HepG2 (cell line): ENCODE results near the gene RAPGEF5.

Experiments used
- CTCF ChIP-seq: sonication (generic); formaldehyde crosslinking; IDR thresholded peaks from 2 replicates; pipeline ENCODE4 v1.5.0; 2020; ENCODE audit warnings: mild to moderate bottlenecking, missing genetic modification reagents, moderate library complexity
- EP300 ChIP-seq, 3 experiments: sonication (generic) in 1 of 3; formaldehyde crosslinking in 1 of 3; IDR thresholded peaks; 2 replicates each; pipeline versions ENCODE4 v1.5.1 to v1.6.1; 2011 to 2020; ENCODE audit warnings: low read depth in 2 of 3, low read length in 2 of 3, borderline replicate concordance in 1 of 3, improper control_type of control experiment in 1 of 3, mild to moderate bottlenecking in 1 of 3, missing genetic modification reagents in 1 of 3, moderate library complexity in 1 of 3
- MTA3 ChIP-seq: sonication (generic); formaldehyde crosslinking; IDR thresholded peaks from 2 replicates; pipeline ENCODE4 v1.4.0; 2020; ENCODE audit warnings: missing genetic modification reagents
- MTF2 ChIP-seq: sonication (generic); formaldehyde crosslinking; IDR thresholded peaks from 2 replicates; pipeline ENCODE4 v1.5.0; 2020; ENCODE audit warnings: missing genetic modification reagents, borderline replicate concordance
- MZF1 ChIP-seq: sonication (generic); formaldehyde crosslinking; IDR thresholded peaks from 2 replicates; pipeline ENCODE4 v1.8.1; 2023; ENCODE audit warnings: mild to moderate bottlenecking, missing genetic modification reagents, borderline replicate concordance
- NFYB ChIP-seq: sonication (generic); formaldehyde crosslinking; IDR thresholded peaks from 2 replicates; pipeline ENCODE4 v1.4.0; 2020; ENCODE audit warnings: missing genetic modification reagents
- RORA ChIP-seq: sonication (generic); formaldehyde crosslinking; IDR thresholded peaks from 2 replicates; pipeline ENCODE4 v1.5.0; 2020; ENCODE audit warnings: mild to moderate bottlenecking, missing genetic modification reagents, moderate library complexity
- TAF1 ChIP-seq: sonication (generic); formaldehyde crosslinking; IDR thresholded peaks from 2 replicates; pipeline ENCODE4 v1.4.0; 2020; ENCODE audit warnings: missing genetic modification reagents
- ZBTB7A ChIP-seq: sonication (generic); formaldehyde crosslinking; IDR thresholded peaks from 2 replicates; pipeline ENCODE4 v1.8.0; 2022; ENCODE audit warnings: mild to moderate bottlenecking, missing genetic modification reagents
- ZNF136 ChIP-seq: sonication (generic); formaldehyde crosslinking; IDR thresholded peaks from 2 replicates; pipeline ENCODE4 v1.8.1; 2022; ENCODE audit warnings: low read depth, mild to moderate bottlenecking, moderate library complexity, missing genetic modification reagents
- ZNF510 ChIP-seq: sonication (generic); formaldehyde crosslinking; IDR thresholded peaks from 2 replicates; pipeline ENCODE4 v1.4.0; 2020; ENCODE audit warnings: low read depth, mild to moderate bottlenecking, missing genetic modification reagents
- ZNF720 ChIP-seq: sonication (generic); formaldehyde crosslinking; IDR thresholded peaks from 2 replicates; pipeline ENCODE4 v1.4.0; 2020; ENCODE audit warnings: missing genetic modification reagents
- TF ChIP-seq, protein P1 (sequence below), 2 experiments: sonication (generic) in 1 of 2; formaldehyde crosslinking in 1 of 2; IDR thresholded peaks; 2 replicates each; pipeline versions ENCODE4 v1.4.0 to v1.6.1; 2018 to 2020; ENCODE audit warnings: missing genetic modification reagents in 2 of 2, borderline replicate concordance in 1 of 2, low read depth in 1 of 2, mild to moderate bottlenecking in 1 of 2, missing biosample characterization in 1 of 2

- no peak for TF ChIP-seq MTA3 (CRISPR knock-in tag)
- no peak for TF ChIP-seq MZF1 (CRISPR knock-in tag)
- TF ChIP-seq EP300 (IDR thresholded peaks at IDR 0.05; ENCODE audit: low read depth in 2 of 2, low read length in 2 of 2): no peak
- TF ChIP-seq EP300 (CRISPR knock-in tag; IDR thresholded peaks at IDR 0.05; ENCODE audit: borderline replicate concordance): no peak
- TF ChIP-seq RORA (CRISPR knock-in tag): no peak
- no peak for TF ChIP-seq ZNF510
- TF ChIP-seq ZNF720 (CRISPR knock-in tag): no peak
- no peak for TF ChIP-seq TAF1 (CRISPR knock-in tag)
- no peak for TF ChIP-seq CTCF (CRISPR knock-in tag)
- TF ChIP-seq NFYB (CRISPR knock-in tag): no peak
- TF ChIP-seq ZNF136: no peak
- no peak for TF ChIP-seq ZBTB7A
- no peak for TF ChIP-seq MTF2 (CRISPR knock-in tag)
- TF ChIP-seq, protein P1, sequence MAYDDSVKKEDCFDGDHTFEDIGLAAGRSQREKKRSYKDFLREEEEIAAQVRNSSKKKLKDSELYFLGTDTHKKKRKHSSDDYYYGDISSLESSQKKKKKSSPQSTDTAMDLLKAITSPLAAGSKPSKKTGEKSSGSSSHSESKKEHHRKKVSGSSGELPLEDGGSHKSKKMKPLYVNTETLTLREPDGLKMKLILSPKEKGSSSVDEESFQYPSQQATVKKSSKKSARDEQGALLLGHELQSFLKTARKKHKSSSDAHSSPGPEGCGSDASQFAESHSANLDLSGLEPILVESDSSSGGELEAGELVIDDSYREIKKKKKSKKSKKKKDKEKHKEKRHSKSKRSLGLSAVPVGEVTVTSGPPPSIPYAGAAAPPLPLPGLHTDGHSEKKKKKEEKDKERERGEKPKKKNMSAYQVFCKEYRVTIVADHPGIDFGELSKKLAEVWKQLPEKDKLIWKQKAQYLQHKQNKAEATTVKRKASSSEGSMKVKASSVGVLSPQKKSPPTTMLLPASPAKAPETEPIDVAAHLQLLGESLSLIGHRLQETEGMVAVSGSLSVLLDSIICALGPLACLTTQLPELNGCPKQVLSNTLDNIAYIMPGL (CRISPR knock-in tag; IDR thresholded peaks at IDR 0.05; ENCODE audit: borderline replicate concordance in 1 of 2, low read depth in 1 of 2): no peak
Measured at GRCh38 chr7:22178735-22179134, 178.2 kb downstream of the RAPGEF5 start.
